CD14-positive monocyte (primary cell): ENCODE results near the gene POLRMT. TPM values are rescaled to one million over a fixed set of nuclear protein-coding genes. Genes with fewer than 3 reads are reported as not detected.

Experiments used
- DNase-seq, 3 donors: peaks; one replicate each; pipeline ENCODE4 v3.0.0-alpha.2; 2011 to 2022
- H2AFZ ChIP-seq: 2 replicates; pipeline ENCODE4 v1.6.0; 2012; ENCODE audit warnings: mild to moderate bottlenecking, low read depth, low read length, inconsistent platforms; ENCODE audit not compliant: insufficient read depth, poor library complexity, severe bottlenecking
- H3K27ac ChIP-seq, 2 donors: 1 replicate in 1 of 2; 2 replicates in 1 of 2; pipeline ENCODE4 v1.5.1; 2012 to 2013; ENCODE audit warnings: low read length in 2 of 2, control low read depth in 1 of 2, inconsistent platforms in 1 of 2, low read depth in 1 of 2, mild to moderate bottlenecking in 1 of 2
- H3K27me3 ChIP-seq, 2 donors: one replicate each; pipeline versions ENCODE4 v1.6.0 to v1.6.1; 2011 to 2013; ENCODE audit warnings: low read length in 2 of 2; ENCODE audit not compliant: control insufficient read depth in 2 of 2, insufficient read depth in 2 of 2
- H3K36me3 ChIP-seq, 2 donors: replicated peaks in 1 of 2; 1 replicate in 1 of 2; 2 replicates in 1 of 2; pipeline versions ENCODE4 v1.5.1 to v1.6.1; 2012 to 2013; ENCODE audit warnings: low read length in 2 of 2, control low read depth in 1 of 2, inconsistent platforms in 1 of 2, mild to moderate bottlenecking in 1 of 2; ENCODE audit not compliant: insufficient read depth in 2 of 2, control insufficient read depth in 1 of 2
- H3K4me1 ChIP-seq, 2 donors: 1 replicate in 1 of 2; 2 replicates in 1 of 2; pipeline versions ENCODE4 v1.5.1 to v1.6.1; 2012 to 2013; ENCODE audit warnings: low read length in 2 of 2, control low read depth in 1 of 2, inconsistent platforms in 1 of 2, mild to moderate bottlenecking in 1 of 2, moderate library complexity in 1 of 2; ENCODE audit not compliant: insufficient read depth in 2 of 2, control insufficient read depth in 1 of 2
- H3K4me2 ChIP-seq: replicated peaks from 2 replicates; pipeline ENCODE3; 2012; ENCODE audit warnings: low read length, moderate library complexity, mild to moderate bottlenecking; ENCODE audit not compliant: poor library complexity, severe bottlenecking; ENCODE audit errors: extremely low read depth
- H3K4me3 ChIP-seq, 3 experiments: fragments of 200-600 bp in 1 of 3; sonication (generic) in 1 of 3; replicated peaks in 1 of 3; 1 replicate in 2 of 3; 2 replicates in 1 of 3; pipeline ENCODE4 v1.5.1; 2011 to 2013; ENCODE audit warnings: low read length in 3 of 3, mild to moderate bottlenecking in 3 of 3, control low read depth in 2 of 3, low read depth in 2 of 3, inconsistent platforms in 1 of 3, moderate library complexity in 1 of 3
- H3K79me2 ChIP-seq: 2 replicates; pipeline ENCODE4 v1.6.0; 2012; ENCODE audit warnings: mild to moderate bottlenecking, control low read depth, inconsistent platforms, low read length, moderate library complexity; ENCODE audit not compliant: insufficient read depth
- H3K9ac ChIP-seq: 2 replicates; pipeline ENCODE4 v1.6.0; 2017; ENCODE audit warnings: low read length, mild to moderate bottlenecking; ENCODE audit not compliant: insufficient read depth, poor library complexity, severe bottlenecking
- H3K9me3 ChIP-seq, 2 donors: replicated peaks in 1 of 2; 1 replicate in 1 of 2; 2 replicates in 1 of 2; pipeline versions ENCODE4 v1.5.1 to v1.6.1; 2012 to 2013; ENCODE audit warnings: low read length in 2 of 2, control low read depth in 1 of 2; ENCODE audit not compliant: control insufficient read depth in 1 of 2, insufficient read depth in 1 of 2
- H4K20me1 ChIP-seq: 2 replicates; pipeline ENCODE4 v1.6.0; 2012; ENCODE audit warnings: mild to moderate bottlenecking, low read length, control low read depth, moderate library complexity; ENCODE audit not compliant: insufficient read depth
- H3K27ac Mint-ChIP-seq, 7 donors: one replicate each; pipeline ENCODE4 v1.8.0; 2020; ENCODE audit warnings: mild to moderate bottlenecking in 7 of 7, mixed read lengths in 7 of 7, moderate library complexity in 6 of 7, inconsistent platforms in 2 of 7
- H3K27me3 Mint-ChIP-seq, 3 donors: one replicate each; pipeline ENCODE4 v1.8.0; 2021 to 2022; ENCODE audit warnings: low read depth in 3 of 3, mild to moderate bottlenecking in 3 of 3, mixed read lengths in 3 of 3, moderate library complexity in 3 of 3, inconsistent platforms in 1 of 3
- H3K36me3 Mint-ChIP-seq, 2 donors: one replicate each; pipeline ENCODE4 v1.8.0; 2020; ENCODE audit warnings: mixed read lengths in 2 of 2, inconsistent platforms in 1 of 2, mild to moderate bottlenecking in 1 of 2
- H3K4me1 Mint-ChIP-seq: one replicate; pipeline ENCODE4 v1.8.0; 2020; ENCODE audit warnings: mild to moderate bottlenecking, mixed read lengths
- H3K4me3 Mint-ChIP-seq, 2 donors: one replicate each; pipeline ENCODE4 v1.8.0; 2020; ENCODE audit warnings: mild to moderate bottlenecking in 2 of 2, mixed read lengths in 2 of 2, moderate library complexity in 1 of 2
- H3K9me3 Mint-ChIP-seq, 7 donors: one replicate each; pipeline ENCODE4 v1.8.0; 2020 to 2022; ENCODE audit warnings: mixed read lengths in 7 of 7, mild to moderate bottlenecking in 6 of 7, moderate library complexity in 6 of 7, inconsistent platforms in 2 of 7
- CTCF ChIP-seq: fragments of 200-600 bp; IDR thresholded peaks from one replicate; pipeline ENCODE4 v1.8.0; 2022; ENCODE audit warnings: antibody characterized with exemption, mild to moderate bottlenecking
- WGBS: methylation state at CpG from one replicate; pipeline ENCODE4 v1.1.5; 2013; ENCODE audit warnings: missing lambda C conversion rate; ENCODE audit not compliant: insufficient coverage; 5-methylcytosine and 5-hydroxymethylcytosine counted together
- intact Hi-C, 2 donors: fragments of 100-400 bp; cut with micrococcal nuclease; formaldehyde crosslinking; loops; one replicate each; pipeline versions ENCODE4 v1.15.0 to v1.15.1; 2023
- polyA plus RNA-seq, 3 donors: library from polyadenylated mRNA; depleted of rRNA in 1 of 3; unstranded in 2 of 3; stranded (reverse) in 1 of 3; fragments of 300-500 nt in 2 of 3; fragments of >200 nt in 1 of 3; fragmentation: Illumina TruSeq in 2 of 3; gene quantifications; 1 replicate in 2 of 3; 2 replicates in 1 of 3; pipeline ENCODE4 v1.2.3, GENCODE V29; 2012 to 2021

Gene POLRMT
- polyA plus RNA-seq, 3 donors = 16.2 to 40.5 (median 17.6) TPM

DNA sequence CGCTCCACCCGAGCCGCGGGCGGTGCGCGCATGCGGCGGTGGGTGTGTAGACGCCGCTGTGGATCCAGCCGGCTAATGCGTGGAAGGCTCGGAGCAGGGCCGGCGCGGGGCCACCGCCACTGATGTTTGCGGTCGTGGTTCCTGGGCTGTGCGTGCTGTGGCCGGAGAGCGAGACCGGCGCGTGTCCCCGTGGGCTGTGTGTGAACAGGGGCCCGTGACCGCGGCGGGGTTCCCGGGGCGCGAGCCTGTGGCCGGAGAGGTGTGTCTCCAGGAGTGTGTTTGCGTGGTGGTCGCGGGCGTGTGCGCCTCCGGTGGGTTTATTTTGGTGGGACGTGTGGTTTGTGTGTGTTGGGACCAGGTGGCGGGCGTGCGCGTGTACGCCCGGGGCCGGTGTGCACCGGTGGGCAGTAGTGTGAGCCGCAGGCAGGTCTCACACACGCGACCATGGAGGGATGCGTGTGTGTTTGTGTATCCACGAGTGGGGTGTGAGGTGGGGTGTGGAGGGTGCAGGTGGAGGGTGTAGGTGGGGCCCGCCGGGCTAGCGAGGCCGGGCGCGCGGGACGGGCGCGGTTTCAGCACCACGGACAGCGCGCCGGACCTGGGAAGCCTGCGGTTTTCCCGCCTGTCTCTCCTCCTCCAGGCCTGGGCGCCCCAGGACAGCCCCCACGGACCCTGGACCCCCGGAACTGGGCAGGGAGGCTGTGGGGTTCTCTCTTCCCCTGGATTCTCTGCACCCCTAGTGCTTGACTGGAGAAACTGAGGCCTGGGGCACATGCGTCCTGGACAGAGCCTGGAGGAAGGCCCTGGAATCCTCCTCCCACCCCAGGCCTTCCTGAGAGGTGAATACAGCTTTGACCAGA lies 42.0 kb downstream of the POLRMT start:
- Mint-ChIP-seq H3K27ac (no peak overlapping the region), H3K9me3 (peaks cover 0 to 18% (median 7%) of the 10 kb centered on the region in 7 donors), H3K4me3 (peak overlapping the region; percentile 31 to 85), H3K36me3 (no peaks in the 10 kb centered on the region), H3K4me1 (peaks cover 5% of the 10 kb centered on the region), H3K27me3 (peaks cover 50 to 77% (median 66%) of the 10 kb centered on the region in 3 donors)
- Histone ChIP-seq H3K27me3 (peaks cover 13 to 53% of the 10 kb centered on the region in 2 donors), H3K9me3 (peaks cover 0 to 12% of the 10 kb centered on the region in 2 donors), H3K4me1 (no peaks in the 10 kb centered on the region), H3K36me3 (no peaks in the 10 kb centered on the region), H3K4me3 (no peak overlapping the region), H3K4me2 (no peak overlapping the region), H2AFZ (no peak overlapping the region), H3K27ac (no peak overlapping the region), H3K9ac (no peak overlapping the region), H3K79me2 (no peaks in the 10 kb centered on the region), H4K20me1 (no peaks in the 10 kb centered on the region)
- DNase-seq = no peak
- intact Hi-C loops = no loop called here
- TF ChIP-seq CTCF = no peak
- WGBS = 34% methylated on average over 58 of the region's 75 CpGs

DNA sequence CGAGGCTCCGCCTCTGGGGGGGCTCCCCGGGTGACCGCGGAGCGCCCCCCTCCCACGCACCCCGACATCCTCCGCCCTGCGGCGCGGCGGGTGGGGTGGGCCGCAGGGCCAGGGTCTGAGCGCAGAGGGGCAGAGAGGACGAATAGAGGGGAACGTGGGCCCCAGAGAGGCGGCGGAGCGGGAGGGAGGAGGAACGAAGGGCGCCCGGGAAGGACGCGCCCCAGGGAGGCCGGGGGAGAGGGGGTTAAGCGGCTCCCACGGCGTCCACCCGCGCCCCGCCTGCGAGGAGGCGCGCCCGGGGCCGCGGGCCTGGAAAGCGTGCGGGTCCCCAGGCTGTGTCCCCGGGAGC lies 42.6 kb downstream of the POLRMT start:
- H3K4me1 ChIP-seq = no peaks in the 10 kb centered on the region
- no peak overlapping the region for H2AFZ ChIP-seq
- no peaks in the 10 kb centered on the region for H3K79me2 ChIP-seq
- no peak overlapping the region for H3K9ac ChIP-seq
- H3K9me3 ChIP-seq = peaks cover 0 to 12% of the 10 kb centered on the region in 2 donors
- peaks cover 0 to 18% (median 7%) of the 10 kb centered on the region in 7 donors for H3K9me3 Mint-ChIP-seq
- intact Hi-C loops = no loop called here
- no peak for DNase-seq
- TF ChIP-seq CTCF = no peak
- H3K4me1 Mint-ChIP-seq = peaks cover 5% of the 10 kb centered on the region
- peaks cover 53 to 83% (median 71%) of the 10 kb centered on the region in 3 donors for H3K27me3 Mint-ChIP-seq
- WGBS = 12% methylated on average over 31 of the region's 41 CpGs
- H4K20me1 ChIP-seq = no peaks in the 10 kb centered on the region
- no peaks in the 10 kb centered on the region for H3K36me3 ChIP-seq
- no peak overlapping the region for H3K4me3 ChIP-seq
- no peak overlapping the region for H3K27ac ChIP-seq
- H3K36me3 Mint-ChIP-seq = no peaks in the 10 kb centered on the region
- no peak overlapping the region for H3K4me3 Mint-ChIP-seq
- no peak overlapping the region for H3K27ac Mint-ChIP-seq
- H3K4me2 ChIP-seq = no peak overlapping the region
- peaks cover 13 to 55% of the 10 kb centered on the region in 2 donors for H3K27me3 ChIP-seq
